ENCODE results near the gene NHERF1. TPM values are rescaled to one million over a fixed set of nuclear protein-coding genes. Genes with fewer than 3 reads are reported as not detected.

Gene NHERF1
- total and polyA plus RNA-seq, 9 of the 15 experiments (the other 6 are each of a cell fraction or from before 2014, with no cell fraction given): 11.4 to 79.9 (median 36.9) TPM

- no peak for TF ChIP-seq STAT6 (CRISPR knock-in tag; IDR thresholded peaks at IDR 0.05)
- TF ChIP-seq BRF2 (IDR thresholded peaks at IDR 0.05; ENCODE audit: borderline replicate concordance, insufficient read depth, insufficient read length): no peak
- TF ChIP-seq ZSCAN32 (CRISPR knock-in tag; IDR thresholded peaks at IDR 0.05): no peak
- TF ChIP-seq, protein P1, sequence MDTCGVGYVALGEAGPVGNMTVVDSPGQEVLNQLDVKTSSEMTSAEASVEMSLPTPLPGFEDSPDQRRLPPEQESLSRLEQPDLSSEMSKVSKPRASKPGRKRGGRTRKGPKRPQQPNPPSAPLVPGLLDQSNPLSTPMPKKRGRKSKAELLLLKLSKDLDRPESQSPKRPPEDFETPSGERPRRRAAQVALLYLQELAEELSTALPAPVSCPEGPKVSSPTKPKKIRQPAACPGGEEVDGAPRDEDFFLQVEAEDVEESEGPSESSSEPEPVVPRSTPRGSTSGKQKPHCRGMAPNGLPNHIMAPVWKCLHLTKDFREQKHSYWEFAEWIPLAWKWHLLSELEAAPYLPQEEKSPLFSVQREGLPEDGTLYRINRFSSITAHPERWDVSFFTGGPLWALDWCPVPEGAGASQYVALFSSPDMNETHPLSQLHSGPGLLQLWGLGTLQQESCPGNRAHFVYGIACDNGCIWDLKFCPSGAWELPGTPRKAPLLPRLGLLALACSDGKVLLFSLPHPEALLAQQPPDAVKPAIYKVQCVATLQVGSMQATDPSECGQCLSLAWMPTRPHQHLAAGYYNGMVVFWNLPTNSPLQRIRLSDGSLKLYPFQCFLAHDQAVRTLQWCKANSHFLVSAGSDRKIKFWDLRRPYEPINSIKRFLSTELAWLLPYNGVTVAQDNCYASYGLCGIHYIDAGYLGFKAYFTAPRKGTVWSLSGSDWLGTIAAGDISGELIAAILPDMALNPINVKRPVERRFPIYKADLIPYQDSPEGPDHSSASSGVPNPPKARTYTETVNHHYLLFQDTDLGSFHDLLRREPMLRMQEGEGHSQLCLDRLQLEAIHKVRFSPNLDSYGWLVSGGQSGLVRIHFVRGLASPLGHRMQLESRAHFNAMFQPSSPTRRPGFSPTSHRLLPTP (IDR thresholded peaks at IDR 0.05; ENCODE audit: borderline replicate concordance, extremely low read depth, insufficient read length): no peak
- no peak for TF ChIP-seq HDAC6 (IDR thresholded peaks at IDR 0.05; ENCODE audit: low read depth, low read length)
- TF ChIP-seq SMARCE1 (IDR thresholded peaks at IDR 0.05): no peak
- TF ChIP-seq PRPF4 (IDR thresholded peaks at IDR 0.05; ENCODE audit: insufficient read depth, low read depth, low read length, poor library complexity, severe bottlenecking): no peak
- TF ChIP-seq YBX1 (IDR thresholded peaks at IDR 0.05): no peak
- TF ChIP-seq NFE2L1 (tag; IDR thresholded peaks at IDR 0.05; ENCODE audit: borderline replicate concordance, low read depth): peak; percentile 49; the same call in 1 of the 2 replicates
Observed at GRCh38 chr17:74760404-74761105, 12.1 kb downstream of the NHERF1 start (continued).
